ENCODE measurements around the gene SPEN.

SPEN gene

DNA sequence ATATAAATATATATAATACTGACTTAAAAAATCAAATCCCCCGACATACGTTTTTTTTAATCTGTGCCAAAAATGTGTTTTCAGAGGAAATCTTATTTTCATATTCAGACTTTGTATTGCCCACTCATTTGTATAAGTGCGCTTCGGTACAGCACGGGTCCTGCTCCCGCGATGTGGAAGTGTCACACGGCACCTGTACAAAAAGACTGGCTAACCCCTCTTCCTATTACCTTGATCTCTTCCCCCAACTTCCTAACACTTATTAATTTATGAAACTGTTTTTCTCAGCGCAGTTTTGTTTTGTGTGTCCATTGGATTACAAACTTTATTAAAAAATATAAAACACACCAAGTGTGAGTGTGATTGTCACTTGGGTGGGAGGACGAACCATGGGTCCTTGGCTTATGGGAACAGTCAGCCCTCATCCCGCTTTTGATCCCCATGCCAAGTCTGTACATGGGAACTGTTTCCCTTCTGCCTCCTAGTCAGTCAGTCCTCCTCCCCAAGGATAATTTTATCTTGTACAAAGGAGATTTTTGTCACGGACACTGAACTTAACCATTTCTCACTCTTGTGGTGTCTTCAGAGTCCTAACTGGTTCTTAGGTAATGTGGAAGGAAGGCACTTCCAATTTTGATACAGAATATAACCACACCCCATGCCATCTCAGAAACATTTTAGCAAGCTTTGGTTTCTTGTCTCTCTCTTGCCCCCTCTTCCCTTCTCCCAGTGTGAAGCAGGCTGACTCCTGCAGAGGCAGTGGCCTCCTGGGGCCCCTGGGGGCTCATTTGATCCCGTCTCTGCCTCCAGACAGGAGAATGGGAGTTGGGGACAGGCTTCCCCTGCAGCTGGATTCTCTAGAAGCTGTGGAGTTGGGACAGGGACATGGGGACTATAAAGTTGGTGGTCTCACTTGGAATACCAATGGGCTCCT is 92.9 kb downstream of the SPEN start:
- no peak for DNase-seq (ENCODE audit: low read depth)
- TF ChIP-seq, protein P1, sequence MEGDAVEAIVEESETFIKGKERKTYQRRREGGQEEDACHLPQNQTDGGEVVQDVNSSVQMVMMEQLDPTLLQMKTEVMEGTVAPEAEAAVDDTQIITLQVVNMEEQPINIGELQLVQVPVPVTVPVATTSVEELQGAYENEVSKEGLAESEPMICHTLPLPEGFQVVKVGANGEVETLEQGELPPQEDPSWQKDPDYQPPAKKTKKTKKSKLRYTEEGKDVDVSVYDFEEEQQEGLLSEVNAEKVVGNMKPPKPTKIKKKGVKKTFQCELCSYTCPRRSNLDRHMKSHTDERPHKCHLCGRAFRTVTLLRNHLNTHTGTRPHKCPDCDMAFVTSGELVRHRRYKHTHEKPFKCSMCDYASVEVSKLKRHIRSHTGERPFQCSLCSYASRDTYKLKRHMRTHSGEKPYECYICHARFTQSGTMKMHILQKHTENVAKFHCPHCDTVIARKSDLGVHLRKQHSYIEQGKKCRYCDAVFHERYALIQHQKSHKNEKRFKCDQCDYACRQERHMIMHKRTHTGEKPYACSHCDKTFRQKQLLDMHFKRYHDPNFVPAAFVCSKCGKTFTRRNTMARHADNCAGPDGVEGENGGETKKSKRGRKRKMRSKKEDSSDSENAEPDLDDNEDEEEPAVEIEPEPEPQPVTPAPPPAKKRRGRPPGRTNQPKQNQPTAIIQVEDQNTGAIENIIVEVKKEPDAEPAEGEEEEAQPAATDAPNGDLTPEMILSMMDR (conservative IDR thresholded peaks at IDR 0.05; ENCODE audit: low read length) = no peak
- no peak overlapping the region for H3K4me3 ChIP-seq (ENCODE audit: low read length)

GRCh38 chr1:15941044-15941840 is 93.7 kb downstream of the SPEN start:
- TF ChIP-seq, protein P1 (conservative IDR thresholded peaks at IDR 0.05; ENCODE audit: low read length) = no peak
- no peak overlapping the region for H3K4me3 ChIP-seq (ENCODE audit: low read length)
- DNase-seq (ENCODE audit: low read depth) = no peak

DNA sequence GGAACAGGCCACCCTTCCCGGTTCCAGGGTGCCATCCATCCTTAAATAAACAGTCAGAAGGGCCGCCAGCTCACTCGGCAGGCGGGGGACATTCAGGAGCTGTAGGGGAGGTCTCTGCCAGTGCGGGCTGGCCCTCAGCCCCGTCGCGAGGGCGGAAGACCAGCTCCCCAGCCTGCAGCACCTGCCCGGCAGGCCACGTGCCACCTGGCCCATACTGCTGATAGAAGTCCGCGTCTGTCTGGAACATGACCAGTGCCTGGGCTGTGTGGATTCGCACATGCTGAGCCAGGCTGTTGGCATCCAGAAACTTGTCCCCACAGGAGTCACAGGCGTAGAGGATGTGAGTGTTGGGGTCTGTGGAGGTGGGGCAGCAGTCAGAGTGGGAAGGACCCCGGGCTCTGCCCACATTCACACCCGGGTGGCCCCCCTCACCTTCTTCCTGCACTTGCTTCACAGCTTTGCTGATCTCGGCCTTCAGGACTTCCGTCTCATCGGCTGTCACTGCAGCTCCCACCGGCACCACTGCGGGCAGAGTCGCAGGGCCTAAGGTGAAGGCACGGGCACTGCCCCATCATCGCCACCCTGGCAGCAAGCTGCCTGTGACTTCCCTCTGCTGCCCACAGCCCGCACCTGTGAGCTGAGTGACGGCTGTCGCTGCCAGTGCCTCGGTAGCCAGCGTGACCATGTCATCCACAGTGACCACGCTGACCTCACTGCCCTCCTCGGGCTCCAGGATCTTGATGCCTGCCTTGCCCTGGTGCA is 94.6 kb downstream of the SPEN start:
- no peak for DNase-seq (ENCODE audit: low read depth)
- TF ChIP-seq, protein P1 (conservative IDR thresholded peaks at IDR 0.05; ENCODE audit: low read length) = no peak
- H3K4me3 ChIP-seq (ENCODE audit: low read length) = no peak overlapping the region

- DNase-seq (ENCODE audit: low read depth) = no peak
- TF ChIP-seq, protein P1 (conservative IDR thresholded peaks at IDR 0.05; ENCODE audit: low read length) = no peak
- H3K4me3 ChIP-seq (ENCODE audit: low read length) = no peak overlapping the region
Observed at GRCh38 chr1:15942661-15943327, 95.3 kb downstream of the SPEN start.

DNA sequence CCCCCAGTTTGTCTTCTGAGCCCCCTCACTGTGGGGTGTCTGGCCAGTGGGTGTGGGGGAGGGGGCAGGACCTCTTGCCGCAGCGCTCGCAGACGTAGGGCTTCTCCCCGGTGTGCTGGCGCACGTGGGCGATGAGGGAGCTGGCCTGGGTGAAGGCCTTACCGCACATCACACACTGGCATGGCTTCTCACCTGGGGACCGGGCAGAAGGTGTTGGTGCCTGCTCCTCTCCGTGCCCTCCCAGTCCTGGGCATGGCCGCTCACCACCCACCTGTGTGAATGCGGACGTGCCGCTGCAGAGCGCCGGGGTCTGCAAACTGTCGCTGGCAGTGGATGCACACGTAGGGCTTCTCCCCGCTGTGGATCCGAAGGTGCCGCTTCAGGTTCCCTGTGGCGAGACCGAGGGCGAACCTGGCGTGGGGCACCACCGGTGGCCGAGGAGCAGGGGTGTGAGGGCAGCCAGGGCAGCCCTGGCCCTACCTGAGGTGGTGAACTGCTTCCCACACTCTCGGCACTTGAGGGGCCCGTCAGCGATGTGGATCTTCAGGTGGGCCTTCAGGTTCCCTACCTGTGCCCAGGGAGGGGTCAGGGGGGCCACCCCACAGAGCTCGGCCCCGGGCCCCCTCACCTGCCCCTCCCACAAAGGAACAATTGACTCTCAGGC is 96.0 kb downstream of the SPEN start:
- DNase-seq (ENCODE audit: low read depth) = no peak
- no peak overlapping the region for H3K4me3 ChIP-seq (ENCODE audit: low read length)
- TF ChIP-seq, protein P1 (conservative IDR thresholded peaks at IDR 0.05; ENCODE audit: low read length) = no peak

DNA sequence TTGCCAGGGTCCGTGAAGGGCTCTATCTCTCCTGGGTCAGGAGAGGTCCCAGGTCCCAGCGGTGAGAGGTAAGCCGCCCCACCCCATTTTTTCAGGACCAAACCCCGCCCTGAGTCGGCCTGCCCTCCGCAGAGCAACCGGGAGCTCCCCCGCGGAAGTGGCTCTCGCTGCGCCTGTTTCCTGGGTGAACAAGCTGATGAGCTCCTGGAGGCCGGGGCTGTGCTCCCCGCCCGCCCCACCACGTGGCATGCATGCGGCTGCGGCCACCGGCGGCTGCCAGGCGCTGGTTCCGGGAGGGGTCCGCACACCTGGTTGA is 96.4 kb downstream of the SPEN start:
- no peak overlapping the region for H3K4me3 ChIP-seq (ENCODE audit: low read length)
- no peak for DNase-seq (ENCODE audit: low read depth)
- TF ChIP-seq, protein P1 (conservative IDR thresholded peaks at IDR 0.05; ENCODE audit: low read length) = no peak
